NCI-H1092 treated with DMSO at 0.1 percent for 48 hours (cell line): ENCODE results near the gene NDUFAF5.

Experiments used
- DNase-seq: peaks from one replicate; lab custom pipeline; 2025; lab: John Stamatoyannopoulos, UW

NDUFAF5 gene

DNA sequence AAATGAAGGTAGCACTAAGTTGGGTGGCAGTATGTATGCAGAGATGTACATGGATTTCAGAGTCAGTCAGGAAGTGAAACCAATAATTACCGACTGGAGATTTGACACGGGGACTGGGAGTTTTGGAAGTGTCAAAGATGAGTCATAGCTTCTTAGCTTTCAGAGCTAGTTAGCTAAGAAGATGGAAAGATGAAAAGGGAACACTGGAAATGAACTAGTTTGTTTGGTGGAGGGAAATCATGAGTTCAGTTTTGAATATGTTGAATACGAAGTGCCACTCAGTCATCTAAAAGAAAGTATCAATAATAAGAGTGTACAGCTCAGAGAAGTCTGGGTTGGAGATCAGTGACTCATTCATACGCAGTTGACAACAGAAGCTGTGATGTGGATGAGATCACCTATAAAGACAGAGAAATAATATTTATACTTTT is 7.6 kb upstream of the NDUFAF5 start:
- DNase-seq, result no peak

DNA sequence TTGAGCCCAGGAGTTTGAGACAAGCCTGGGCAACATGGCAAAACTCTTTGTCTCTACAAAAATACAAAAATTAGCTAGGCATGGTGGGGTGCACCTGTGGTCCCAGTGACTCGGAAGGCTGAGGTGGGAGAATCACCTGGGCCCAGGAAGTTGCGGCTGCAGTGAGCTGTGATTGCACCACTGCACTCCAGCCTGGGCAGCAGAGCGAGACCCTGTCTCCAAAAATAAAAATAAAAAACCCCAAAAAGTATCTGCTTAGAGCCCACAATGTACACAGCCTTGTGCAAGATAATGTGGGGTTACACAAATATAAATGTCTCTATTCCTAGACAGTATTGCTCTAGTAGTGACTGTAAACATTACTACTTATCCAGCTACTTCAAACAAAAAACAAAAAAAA is 6.0 kb upstream of the NDUFAF5 start:
- no peak for DNase-seq

DNA sequence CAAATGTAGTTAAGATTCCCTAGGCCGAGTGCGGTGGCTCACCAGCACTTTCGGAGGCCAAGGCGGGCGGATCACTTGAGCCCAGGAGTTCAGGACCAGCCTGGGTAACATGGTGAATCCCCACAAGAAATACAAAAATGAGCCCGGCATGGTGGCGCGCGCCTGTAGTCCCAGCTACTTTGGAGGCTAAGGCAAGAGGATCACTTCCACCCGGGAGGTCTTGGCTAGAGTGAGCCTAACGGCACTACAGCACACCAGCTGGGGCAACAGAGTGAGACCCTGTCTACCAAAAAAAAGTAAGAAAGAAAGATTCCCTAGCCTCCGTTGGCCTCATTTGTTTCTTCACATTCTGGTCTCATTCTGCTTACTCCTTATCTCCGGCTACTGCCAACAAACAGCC is 1.3 kb upstream of the NDUFAF5 start:
- DNase-seq, result no peak

DNA sequence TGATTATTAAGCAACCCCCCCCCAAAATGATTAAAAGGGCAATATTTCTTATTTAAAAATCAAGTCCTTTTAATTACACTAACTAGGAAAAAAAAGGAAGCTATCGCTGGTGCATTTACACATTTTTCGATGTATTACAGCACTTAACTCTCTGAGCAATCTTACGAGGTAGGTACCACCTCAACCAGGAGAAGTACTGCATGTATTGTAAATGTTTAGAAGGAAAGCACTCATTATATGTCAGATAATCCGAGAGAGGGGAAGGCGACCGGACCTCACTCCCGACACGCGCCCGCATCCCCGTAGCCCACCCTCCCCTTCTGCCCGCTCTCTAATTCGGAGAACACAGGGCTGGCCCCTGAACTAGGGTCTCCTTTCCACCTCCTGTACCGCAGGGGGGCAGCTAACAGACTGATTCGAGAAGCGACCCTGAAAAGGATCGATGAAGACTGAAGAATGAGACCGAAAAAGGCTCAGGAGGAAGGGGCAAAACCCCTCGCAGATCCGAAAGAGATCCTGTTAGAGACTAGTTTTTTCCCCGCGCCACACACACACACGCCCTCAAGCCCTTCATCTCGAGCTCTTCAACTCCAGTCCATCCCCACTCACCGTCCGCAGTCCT is 446 bp upstream of the NDUFAF5 start:
- no peak for DNase-seq

DNA sequence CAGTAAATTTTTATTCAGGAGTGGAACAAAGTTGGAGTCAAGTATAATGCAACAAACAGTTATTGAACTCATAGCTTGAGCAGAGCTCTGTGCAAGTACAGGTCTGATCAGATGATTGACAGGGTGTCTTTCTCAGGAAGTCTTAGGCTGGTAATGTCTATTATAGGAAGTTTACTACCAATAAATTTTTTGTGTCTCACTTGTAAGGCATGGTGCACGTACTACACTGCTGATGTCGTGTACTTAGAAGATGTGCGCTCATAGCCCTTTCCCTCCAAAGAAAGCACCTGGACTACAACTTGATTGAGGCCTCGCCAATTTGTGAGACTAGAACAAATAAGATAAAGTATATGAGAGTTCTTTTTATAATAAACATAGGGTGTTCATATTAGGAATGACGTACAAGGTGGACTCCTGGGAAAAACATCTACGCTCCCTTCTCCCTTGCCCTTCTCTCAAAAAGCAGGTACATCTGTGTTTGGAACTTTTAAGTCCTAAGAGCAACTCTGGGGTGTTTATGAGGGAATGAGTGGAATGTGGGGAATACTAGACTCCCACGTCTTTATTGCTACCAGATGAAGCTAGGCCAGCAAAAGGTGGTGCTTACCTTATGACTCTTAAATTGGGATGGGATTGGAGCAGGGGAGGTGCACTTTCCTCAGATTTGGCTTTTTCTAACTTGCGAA is 1.5 kb downstream of the NDUFAF5 start:
- no peak for DNase-seq

DNA sequence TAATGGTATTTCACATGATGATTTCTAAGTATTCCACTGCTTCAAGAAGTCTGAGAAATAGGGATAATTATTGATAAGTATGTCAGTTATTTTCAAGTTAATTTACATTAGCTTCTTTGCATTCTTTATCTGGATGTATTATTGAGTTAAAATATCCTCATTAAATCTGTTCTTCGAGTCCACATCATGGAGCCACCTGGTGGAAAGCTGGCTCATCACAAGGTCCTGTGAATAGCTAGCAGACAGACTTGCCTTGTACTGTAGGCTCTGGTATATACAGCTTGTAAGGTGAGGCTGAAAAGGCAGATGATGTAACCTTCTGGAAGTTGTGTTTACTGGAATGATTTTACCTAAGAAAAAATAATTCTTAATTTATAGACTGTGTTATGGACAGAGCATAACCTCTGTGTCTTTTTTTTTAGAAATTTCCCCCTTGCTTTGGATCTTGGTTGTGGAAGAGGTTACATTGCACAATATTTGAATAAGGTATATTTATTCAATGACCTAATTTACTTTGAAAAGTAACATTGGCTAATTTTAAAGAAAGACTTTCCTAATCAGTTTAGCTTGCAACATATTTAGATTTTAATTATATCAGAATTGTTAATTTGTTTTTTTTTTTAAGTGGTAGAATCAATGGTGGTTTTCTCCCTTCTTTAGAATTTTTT is 3.5 kb downstream of the NDUFAF5 start:
- DNase-seq, result peak; percentile 11

DNA sequence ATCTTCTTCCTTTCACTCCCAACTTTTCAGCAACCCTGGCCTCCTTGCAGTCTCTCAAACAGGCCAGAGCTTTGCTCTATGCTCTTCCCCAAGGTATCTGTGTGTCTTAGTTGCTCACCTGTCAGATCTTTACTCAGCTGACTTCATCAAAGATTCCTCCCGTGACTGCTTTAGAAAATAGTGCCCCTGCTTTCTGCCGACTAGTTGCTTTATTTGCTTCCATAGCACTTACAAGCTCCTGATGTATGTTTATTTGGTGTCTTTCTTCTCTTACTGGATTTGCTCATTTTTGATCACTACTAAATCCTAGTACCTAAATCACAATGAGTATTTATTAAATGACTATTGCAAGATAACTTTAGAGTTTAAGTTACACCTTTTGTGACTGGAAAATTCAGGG is 5.9 kb downstream of the NDUFAF5 start:
- no peak for DNase-seq

DNA sequence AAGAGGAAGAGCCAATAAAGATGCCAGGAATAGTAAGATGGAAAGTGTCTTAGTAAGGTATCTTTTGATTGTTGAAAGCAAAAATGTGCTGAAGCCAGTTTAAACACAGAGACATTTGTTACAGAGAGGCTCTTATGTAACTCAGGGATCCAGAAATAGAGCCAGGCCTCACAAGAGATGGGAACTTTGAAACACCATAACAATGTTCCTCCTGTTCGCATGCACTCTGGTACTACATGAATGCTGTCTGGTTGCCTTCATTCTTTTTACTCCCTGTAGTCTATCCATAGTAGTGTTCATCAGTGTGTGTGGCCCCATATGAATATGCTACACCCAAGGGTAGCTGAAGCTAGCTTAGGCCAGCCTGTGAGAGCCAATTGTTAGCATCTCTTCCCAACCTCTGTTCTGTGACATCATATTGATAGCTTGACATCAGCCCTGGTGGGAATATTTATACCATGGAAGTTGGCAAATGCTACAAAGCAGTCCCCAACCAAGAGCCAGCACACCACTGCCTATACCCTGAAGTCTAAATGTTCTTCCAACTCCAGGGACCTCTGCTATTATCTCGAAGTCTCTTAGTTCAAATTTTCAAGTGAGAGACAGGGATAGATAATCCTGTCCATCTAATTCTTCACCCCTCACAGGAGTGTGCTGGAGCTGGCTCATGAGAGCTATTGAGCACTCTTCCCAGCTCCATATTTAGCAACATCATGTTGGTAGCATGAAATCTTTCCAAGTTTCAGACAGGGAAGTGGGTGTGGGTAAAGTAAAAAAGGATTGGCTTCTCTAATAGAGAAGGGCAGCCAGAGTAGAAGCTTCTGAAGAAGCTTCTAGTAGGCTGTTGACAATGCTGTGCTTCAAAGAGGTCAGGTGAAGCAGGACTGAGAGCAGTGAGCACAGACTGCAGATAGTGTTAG is 7.0 kb downstream of the NDUFAF5 start:
- no peak for DNase-seq

DNA sequence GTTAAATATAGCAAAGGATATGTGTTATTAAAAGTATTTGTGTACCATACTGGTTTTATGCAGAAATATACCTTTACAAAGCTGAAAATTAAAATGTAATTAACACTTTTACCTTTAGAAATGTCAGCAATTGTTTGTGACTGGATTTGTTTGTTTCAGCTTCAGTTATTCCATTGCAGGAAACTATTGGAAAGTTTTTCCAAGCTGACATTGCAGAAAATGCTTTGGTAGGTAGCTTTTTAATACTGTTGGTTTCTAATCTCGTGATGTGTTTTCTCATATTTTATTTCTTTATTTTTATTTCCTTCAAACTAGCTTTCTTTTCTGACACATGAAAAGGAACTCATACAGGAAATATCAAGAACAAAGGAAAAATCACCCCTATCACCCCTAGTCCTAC is 8.2 kb downstream of the NDUFAF5 start:
- no peak for DNase-seq

DNA sequence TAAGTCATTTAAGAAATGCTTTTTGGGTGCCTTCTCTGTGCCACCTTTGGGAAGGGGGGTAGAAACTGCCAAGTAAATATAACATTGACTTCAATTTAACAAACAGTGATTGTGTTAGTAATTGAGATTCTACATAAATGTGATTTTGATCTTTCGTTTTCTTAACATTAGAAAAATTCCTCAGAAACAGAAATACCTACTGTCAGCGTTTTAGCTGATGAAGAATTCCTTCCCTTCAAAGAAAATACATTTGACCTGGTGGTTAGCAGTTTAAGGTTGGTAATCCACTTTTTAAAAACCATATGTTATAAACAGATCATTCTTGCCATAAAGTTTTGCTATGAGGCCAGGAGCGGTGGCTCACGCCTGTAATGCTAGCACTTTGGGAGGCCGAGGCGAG is 9.8 kb downstream of the NDUFAF5 start:
- DNase-seq, result no peak

DNA sequence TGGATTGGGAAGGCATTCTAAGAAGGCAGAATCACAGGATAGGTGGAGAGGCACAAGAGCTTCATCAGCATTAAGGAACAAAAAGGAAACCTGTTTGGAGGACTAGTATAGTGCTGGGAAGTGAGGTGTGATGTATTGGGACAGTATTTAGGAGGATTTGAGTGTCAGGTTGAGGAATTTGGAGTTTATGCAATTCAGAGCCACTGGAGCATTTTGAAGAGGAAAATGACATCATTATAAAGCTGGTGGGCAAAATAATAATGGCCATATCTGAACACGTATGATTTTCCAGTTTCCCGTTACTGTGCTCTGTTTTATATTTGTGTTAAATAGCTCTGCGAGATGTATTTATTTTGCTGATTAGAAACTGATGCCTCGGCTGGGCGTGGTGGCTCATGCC is 14.2 kb downstream of the NDUFAF5 start:
- DNase-seq, result no peak

DNA sequence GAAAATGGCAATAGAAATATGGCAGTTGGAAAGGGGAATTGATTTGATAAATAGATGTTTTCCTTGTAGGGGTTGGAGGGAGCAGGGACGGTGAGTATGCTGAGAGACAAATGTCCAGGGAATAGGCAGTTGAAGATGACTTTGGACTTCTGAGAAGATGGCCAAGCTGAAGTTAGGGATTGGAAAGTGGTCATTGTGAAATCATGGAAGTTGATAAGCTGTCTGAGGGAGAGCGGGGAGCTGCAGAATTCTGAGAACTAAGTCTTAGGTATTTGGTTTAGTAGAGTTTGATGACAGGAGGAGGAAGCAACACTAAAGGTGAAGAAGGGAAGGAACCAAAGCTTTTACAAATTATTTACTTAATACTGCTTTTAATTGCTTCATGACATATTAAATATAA is 15.1 kb downstream of the NDUFAF5 start:
- no peak for DNase-seq

DNA sequence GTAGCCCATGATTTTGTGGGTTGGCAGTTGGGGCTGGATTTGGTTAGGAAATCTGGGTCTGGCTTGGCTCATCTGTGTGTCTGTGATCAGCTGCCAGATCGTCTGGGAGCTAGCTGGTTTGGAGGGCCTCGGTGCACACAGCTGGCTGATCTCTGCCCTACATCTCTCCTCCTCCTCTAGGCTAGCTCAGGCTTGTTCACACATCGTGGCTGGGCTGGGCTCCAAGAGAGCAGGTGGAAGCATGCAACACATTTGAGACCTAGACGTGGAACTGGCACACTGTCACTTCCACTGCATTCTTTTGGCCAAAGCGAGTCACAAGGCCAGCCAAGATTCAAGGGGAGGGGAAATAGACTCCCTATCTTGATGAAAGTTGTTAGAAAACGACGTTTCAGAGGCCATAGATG is 15.9 kb downstream of the NDUFAF5 start:
- peak; percentile 93 for DNase-seq

DNA sequence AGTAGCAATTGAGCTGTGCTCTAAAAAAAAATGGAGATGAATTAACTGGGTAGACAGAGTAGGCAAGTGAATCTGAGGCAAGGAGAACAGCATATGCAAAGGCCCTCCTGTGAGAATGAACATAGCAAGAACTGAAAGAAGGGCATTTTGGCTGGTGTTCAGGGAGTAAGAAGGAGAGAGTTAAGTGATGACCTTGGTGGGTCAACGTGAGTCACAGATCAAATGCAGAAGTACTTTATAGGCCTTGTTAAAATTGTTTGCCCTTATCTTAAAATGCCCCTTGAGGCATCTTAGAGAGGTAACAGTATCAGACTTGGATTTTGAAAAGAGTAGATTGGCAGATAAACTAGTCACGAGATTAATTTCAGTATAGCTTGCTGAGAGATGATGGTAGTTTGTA is 24.5 kb downstream of the NDUFAF5 start:
- no peak for DNase-seq

DNA sequence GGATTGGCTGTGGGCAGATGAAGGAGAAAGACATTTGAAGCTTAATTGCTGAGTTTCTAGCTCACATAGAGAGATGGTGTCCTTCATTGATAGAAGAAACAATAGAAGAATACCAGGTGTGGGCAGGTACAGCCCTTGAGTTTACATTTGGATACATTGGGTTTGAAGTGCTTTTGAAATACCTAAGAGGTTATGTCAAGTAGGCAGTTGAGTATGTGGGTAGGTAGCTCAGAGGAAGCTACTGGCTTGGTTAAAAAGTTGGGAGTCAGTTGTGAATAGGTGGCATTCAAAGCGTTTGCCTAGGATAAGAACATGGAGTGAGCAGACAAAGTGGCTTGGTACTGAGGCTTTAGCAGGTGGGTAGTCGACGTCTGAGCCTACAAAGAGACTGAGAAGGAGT is 25.0 kb downstream of the NDUFAF5 start:
- no peak for DNase-seq

DNA sequence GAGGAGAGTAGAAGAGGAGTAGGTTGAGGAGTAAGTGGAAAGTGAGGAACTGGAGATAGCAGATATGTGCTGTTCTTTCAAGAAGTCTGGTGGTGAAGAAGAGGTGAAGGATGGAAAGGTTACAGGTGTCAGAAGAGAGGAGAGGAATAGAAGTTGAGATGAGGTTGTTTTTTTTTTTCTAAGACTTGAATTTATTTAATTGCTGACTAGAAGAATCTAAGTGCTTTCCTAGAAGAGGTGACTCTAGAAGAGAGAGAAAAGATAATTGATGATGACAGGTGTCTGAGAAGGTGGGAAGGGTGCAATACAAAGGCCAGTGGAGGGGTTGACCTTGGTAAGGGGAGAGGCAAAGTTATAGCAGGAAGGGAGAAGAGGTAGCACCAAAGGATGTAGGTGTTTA is 25.6 kb downstream of the NDUFAF5 start:
- DNase-seq, result no peak

DNA sequence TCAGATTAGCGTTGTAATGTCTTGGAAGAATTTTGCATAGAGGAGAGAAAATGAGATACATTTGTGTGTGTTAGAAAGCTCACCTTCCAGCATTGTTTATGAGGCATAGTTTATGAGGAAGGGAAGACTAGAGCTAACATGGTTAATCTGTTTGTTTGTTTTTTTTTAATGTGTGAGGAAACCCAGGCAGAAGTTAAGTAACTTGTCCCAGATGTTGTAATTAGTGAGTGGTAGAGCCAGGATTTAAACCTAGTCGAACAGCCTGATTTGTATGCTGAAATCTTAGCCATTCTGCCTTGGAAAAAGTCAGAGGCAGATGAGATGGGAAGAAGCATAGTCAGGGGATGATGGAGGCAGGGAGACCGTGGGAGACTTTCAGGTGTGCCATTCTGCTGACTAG is 29.1 kb downstream of the NDUFAF5 start:
- no peak for DNase-seq

DNA sequence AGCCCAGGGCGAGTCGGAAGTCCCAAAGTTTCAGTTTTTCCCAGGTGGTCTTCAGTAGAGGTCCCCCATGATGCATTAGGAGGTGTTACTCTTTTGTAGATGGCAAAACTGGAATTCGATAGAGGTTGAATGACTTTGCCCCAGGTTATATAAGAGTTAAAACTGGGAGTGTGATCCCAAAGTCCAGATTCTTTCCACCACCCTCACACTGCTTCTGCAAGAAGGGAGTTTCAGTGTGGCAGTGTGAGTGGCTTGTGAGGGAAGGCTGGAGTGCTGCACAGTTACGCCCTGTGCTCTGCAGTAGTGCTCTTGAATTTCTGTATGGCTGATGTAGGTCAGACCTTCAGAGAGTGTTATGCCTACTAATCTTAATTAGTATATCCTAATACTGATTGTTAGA is 29.8 kb downstream of the NDUFAF5 start:
- no peak for DNase-seq

DNA sequence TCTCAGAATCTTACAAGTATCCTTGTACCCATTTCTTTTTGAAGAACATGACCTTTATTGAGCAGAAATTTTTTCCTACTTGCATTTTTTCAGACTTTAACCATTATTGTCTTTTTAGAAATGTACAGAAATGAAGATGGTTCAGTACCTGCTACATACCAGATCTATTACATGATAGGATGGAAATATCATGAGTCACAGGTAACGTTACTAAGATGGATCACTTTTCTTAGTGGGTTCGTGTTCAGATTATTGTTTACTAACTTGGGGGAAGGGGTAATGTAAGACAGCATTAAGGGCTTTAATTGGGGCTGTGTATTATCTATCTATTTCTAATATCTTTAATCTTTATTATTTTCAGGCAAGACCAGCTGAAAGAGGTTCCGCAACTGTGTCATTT is 31.9 kb downstream of the NDUFAF5 start:
- DNase-seq, result no peak

DNA sequence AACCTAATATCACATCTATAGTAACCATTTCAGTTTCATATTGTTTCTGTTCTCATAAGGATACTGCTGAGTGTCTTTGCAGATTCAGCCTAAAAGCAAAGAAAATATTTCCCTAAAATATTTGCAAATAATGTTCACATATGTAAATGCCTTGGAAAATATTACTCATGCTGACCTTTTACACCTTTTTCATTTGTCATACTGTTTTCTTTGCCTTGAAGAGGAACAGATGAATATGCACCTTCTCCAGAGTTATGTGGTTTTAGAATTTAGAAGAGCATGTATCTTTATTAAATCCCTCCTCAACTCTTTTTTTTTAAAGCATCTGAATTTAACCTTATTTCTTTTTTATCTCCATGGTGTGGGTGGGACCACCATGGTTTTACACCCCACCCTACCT is 32.5 kb downstream of the NDUFAF5 start:
- no peak for DNase-seq

DNA sequence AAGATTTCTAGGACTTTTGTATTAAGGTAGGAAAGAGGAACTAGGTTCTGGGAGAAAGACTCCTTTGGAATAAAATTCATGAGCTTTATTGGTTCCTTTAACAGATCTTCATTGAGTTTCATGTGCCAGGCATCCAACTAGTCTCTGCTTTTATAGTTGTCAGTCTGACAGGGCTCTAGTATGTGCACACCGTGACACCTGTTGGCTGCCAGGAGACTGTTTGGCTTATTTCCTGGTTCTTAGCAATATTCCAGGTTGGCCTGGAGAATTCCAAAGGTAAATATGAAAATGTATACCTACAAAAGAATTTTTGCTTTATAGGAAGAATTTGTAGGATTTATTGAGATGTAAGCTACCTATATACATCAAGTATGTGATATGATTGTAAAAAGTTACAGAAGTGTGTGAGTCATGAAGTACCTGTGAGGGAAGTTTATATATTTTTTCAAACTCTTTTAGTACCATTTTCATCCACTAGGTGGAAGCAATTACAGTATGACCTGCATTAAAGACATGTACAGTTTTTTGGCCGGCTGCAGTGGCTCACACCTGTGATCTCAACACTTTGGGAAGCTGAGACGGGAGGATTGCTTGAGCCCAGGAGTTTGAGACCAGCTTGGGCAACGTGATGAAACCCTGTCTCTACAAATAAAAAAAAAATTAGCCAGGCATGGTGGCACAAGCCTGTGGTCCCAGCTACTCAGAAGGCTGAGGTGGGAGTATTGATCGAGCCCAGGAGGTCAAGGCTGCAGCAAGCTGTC is 35.2 kb downstream of the NDUFAF5 start:
- DNase-seq, result peak; percentile 71

DNA sequence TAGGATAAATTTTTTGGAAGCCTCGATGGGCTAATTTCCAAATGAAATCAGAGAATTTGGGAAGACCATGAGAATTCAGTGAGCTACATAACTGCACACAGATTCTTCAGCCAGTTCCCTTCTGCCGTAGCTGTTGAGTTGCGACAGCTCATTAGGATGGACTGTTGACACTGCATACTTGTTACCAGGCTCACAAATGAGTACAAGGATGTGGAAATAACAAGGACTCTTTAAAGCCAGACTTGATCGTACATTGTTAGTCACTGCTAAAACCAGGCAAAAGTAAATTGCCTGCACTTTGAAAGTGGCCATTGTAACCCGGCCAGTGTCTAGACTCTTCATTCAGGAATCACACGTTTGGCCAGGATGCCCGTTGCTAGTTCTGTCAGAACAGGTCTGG is 37.0 kb downstream of the NDUFAF5 start:
- DNase-seq, result no peak
